ENCODE results near the gene NEGR1.

GRCh38 chr1:71745326-71745725 is 537.0 kb downstream of the NEGR1 start:
- TF ChIP-seq POLR2AphosphoS5 (IDR thresholded peaks at IDR 0.05): no peak
- TF ChIP-seq CTCF (IDR thresholded peaks at IDR 0.05): no peak
- TF ChIP-seq EP300 (IDR thresholded peaks at IDR 0.05): no peak
- TF ChIP-seq POLR2A (IDR thresholded peaks at IDR 0.05): no peak

Data from upper lobe of left lung (tissue), 4 donors.